K562 (cell line): Measurements from ENCODE around the gene XPR1. TPM values are rescaled to one million over a fixed set of nuclear protein-coding genes. Genes with fewer than 3 reads are reported as not detected.
A peak's percentile ranks its signal among the peaks of the same experiment; 100 is the strongest.

Source experiments
- ATAC-seq: fragments of 200-7000 bp; cut with Tn5 transposase; 3 replicates; pipeline ENCODE4 v1.9.1; 2020; ENCODE audit warnings: moderate library complexity
- BruUV-seq: library from RNA; stranded (reverse); fragments of 400-500 nt; replicated peaks from 2 replicates; lab custom pipeline; 2021; lab: Mats Ljungman, UMichigan
- CTCF ChIA-PET: fragments of 300-600 bp; formaldehyde crosslinking; extraction: SDS; loops from one replicate; lab custom pipeline; 2021; ENCODE audit warnings: low intra/inter-chr PET ratio; lab: Yijun Ruan, JAX
- POLR2A ChIA-PET: fragments of 300-600, 350-650 bp; sonication (Branson Sonifier 250); formaldehyde crosslinking; extraction: SDS; loops from one replicate; lab custom pipeline; 2021; ENCODE audit warnings: antibody characterized with exemption, inconsistent platforms; lab: Yijun Ruan, JAX
- DNase-seq, 4 experiments: peaks; one replicate each; pipeline versions ENCODE4 v3.0.0 to v3.0.0-alpha.2; 2011 to 2018; ENCODE audit warnings: low spot score in 3 of 4, mixed read lengths in 3 of 4; ENCODE audit errors: extremely low read depth in 1 of 4
- FAIRE-seq: peaks from 2 replicates; lab custom pipeline; 2011; peaks lifted over from hg19 to GRCh38; lab: Jason Lieb, UNC
- H2AFZ ChIP-seq: 2 replicates; pipeline ENCODE4 v1.6.0; 2011; ENCODE audit warnings: low read depth, low read length, control low read depth, inconsistent platforms
- H3K27ac ChIP-seq: fragments of 200-600 bp; 3 replicates; pipeline ENCODE4 v1.8.0; 2011; ENCODE audit warnings: low read depth, mild to moderate bottlenecking, control low read depth, inconsistent platforms, low read length, moderate library complexity, mixed read lengths; ENCODE audit errors: extremely low read depth
- H3K27me3 ChIP-seq, 2 experiments: fragments of 300-600 bp in 1 of 2; 2 replicates in 1 of 2; 3 replicates in 1 of 2; pipeline versions ENCODE4 v1.6.0 to v1.8.0; 2011; ENCODE audit warnings: inconsistent platforms in 2 of 2, low read length in 2 of 2, mild to moderate bottlenecking in 1 of 2, mixed read lengths in 1 of 2, moderate library complexity in 1 of 2; ENCODE audit not compliant: control insufficient read depth in 2 of 2, insufficient read depth in 2 of 2
- H3K36me3 ChIP-seq: fragments of 300-600 bp; 3 replicates; pipeline ENCODE4 v1.8.0; 2011; ENCODE audit warnings: mild to moderate bottlenecking, low read length, inconsistent platforms; ENCODE audit not compliant: control insufficient read depth, insufficient read depth
- H3K4me1 ChIP-seq, 2 experiments: fragments of 200-600 bp in 1 of 2; replicated peaks in 1 of 2; 2 replicates in 1 of 2; 3 replicates in 1 of 2; pipeline versions ENCODE4 v1.5.1 to v1.8.0; 2011; ENCODE audit warnings: inconsistent platforms in 2 of 2, low read length in 2 of 2, mild to moderate bottlenecking in 1 of 2, mixed read lengths in 1 of 2, moderate library complexity in 1 of 2; ENCODE audit not compliant: control insufficient read depth in 2 of 2, insufficient read depth in 2 of 2
- H3K4me2 ChIP-seq: 2 replicates; pipeline ENCODE4 v1.6.1; 2011; ENCODE audit warnings: low read length, control low read depth, inconsistent platforms, mixed read lengths; ENCODE audit not compliant: insufficient read depth
- H3K4me3 ChIP-seq: fragments of 200-600 bp; sonication (generic), shearing (Covaris generic); 2 replicates; pipeline ENCODE4 v1.5.1; 2016; ENCODE audit warnings: control low read depth, inconsistent platforms
- H3K79me2 ChIP-seq: fragments of 200-600 bp; 3 replicates; pipeline ENCODE4 v1.8.0; 2011; ENCODE audit warnings: low read length, inconsistent platforms; ENCODE audit not compliant: control insufficient read depth, insufficient read depth
- H3K9ac ChIP-seq, 2 experiments: 2 replicates each; pipeline versions ENCODE4 v1.6.0 to v1.6.1; 2011; ENCODE audit warnings: low read depth in 2 of 2, low read length in 2 of 2, control low read depth in 1 of 2, inconsistent platforms in 1 of 2, mild to moderate bottlenecking in 1 of 2, mixed read lengths in 1 of 2; ENCODE audit not compliant: insufficient read depth in 1 of 2
- H3K9me1 ChIP-seq: one replicate; pipeline ENCODE4 v1.6.0; 2011; ENCODE audit warnings: inconsistent platforms, mild to moderate bottlenecking, low read length, moderate library complexity; ENCODE audit not compliant: control insufficient read depth, insufficient read depth
- H3K9me3 ChIP-seq: replicated peaks from 2 replicates; pipeline ENCODE4 v1.5.1; 2011; ENCODE audit warnings: low read depth, low read length, inconsistent platforms; ENCODE audit not compliant: control insufficient read depth, insufficient read depth
- H4K20me1 ChIP-seq: replicated peaks from 2 replicates; pipeline ENCODE4 v1.6.1; 2011; ENCODE audit warnings: low read length, inconsistent platforms, mixed read lengths; ENCODE audit not compliant: control insufficient read depth, insufficient read depth
- CBFA2T2 ChIP-seq: fragments of 450-650 bp; conservative IDR thresholded peaks from 2 replicates; pipeline ENCODE4 v1.6.1; 2017; ENCODE audit warnings: mild to moderate bottlenecking
- CBX3 ChIP-seq, 2 experiments: IDR thresholded peaks; 1 replicate in 1 of 2; 2 replicates in 1 of 2; pipeline ENCODE4 v1.6.1; 2012; ENCODE audit warnings: inconsistent platforms in 2 of 2, low read length in 2 of 2, borderline replicate concordance in 1 of 2, control low read depth in 1 of 2
- CHD2 ChIP-seq: IDR thresholded peaks from 2 replicates; pipeline ENCODE4 v1.6.1; 2011; ENCODE audit warnings: low read depth, low read length
- ESRRA ChIP-seq: fragments of 450-650 bp; IDR thresholded peaks from 2 replicates; pipeline ENCODE4 v1.6.1; 2014; ENCODE audit warnings: low read depth, mild to moderate bottlenecking, moderate library complexity, borderline replicate concordance
- NCOA4 ChIP-seq: fragments of 450-650 bp; IDR thresholded peaks from 2 replicates; pipeline ENCODE4 v1.6.1; 2018; ENCODE audit warnings: mild to moderate bottlenecking; ENCODE audit not compliant: partially characterized antibody
- NKRF ChIP-seq: fragments of 450-650 bp; IDR thresholded peaks from 2 replicates; pipeline ENCODE4 v1.6.1; 2016; ENCODE audit warnings: borderline replicate concordance
- PCBP1 ChIP-seq: fragments of 200-400 bp; formaldehyde crosslinking; IDR thresholded peaks from 2 replicates; pipeline ENCODE4 v1.6.1; 2018; ENCODE audit warnings: mild to moderate bottlenecking, low read depth, low read length; ENCODE audit not compliant: poor library complexity, severe bottlenecking
- PHF8 ChIP-seq: fragments of 200-600 bp; sonication (generic); IDR thresholded peaks from 2 replicates; pipeline ENCODE4 v1.6.1; 2012; ENCODE audit warnings: mixed run types, mild to moderate bottlenecking, inconsistent platforms, low read length, moderate library complexity, borderline replicate concordance
- RBBP5 ChIP-seq: fragments of 200-600 bp; sonication (generic); IDR thresholded peaks from 2 replicates; pipeline ENCODE4 v1.6.1; 2012; ENCODE audit warnings: borderline replicate concordance, mild to moderate bottlenecking, low read length, control low read depth, inconsistent platforms; ENCODE audit not compliant: insufficient read depth, poor library complexity, severe bottlenecking
- SIN3B ChIP-seq: fragments of 450-650 bp; IDR thresholded peaks from 2 replicates; pipeline ENCODE4 v1.6.1; 2017; ENCODE audit warnings: low read depth, mild to moderate bottlenecking, moderate library complexity
- SMC3 ChIP-seq: conservative IDR thresholded peaks from 2 replicates; pipeline ENCODE4 v1.6.1; 2011; ENCODE audit warnings: low read depth, low read length, improper control_type of control experiment; ENCODE audit not compliant: insufficient read depth
- ZBTB2 ChIP-seq: fragments of 450-650 bp; IDR thresholded peaks from 2 replicates; pipeline ENCODE4 v1.6.1; 2016; ENCODE audit warnings: antibody characterized with exemption
- ZC3H11A ChIP-seq: IDR thresholded peaks from 2 replicates; pipeline ENCODE4 v1.6.1; 2012; ENCODE audit warnings: low read depth, low read length, improper control_type of control experiment
- ZNF133 ChIP-seq: fragments of 250-450 bp; sonication (Bioruptor Pico); IDR thresholded peaks from 2 replicates; pipeline ENCODE4 v1.4.0; 2020; ENCODE audit warnings: mild to moderate bottlenecking
- WGBS: fragments of 100-300 bp; shearing (Covaris generic); methylation state at CpG from one replicate; pipeline ENCODE4 v1.1.6; 2016; ENCODE audit warnings: low coverage, mixed read lengths; ENCODE audit not compliant: insufficient coverage; ENCODE audit errors: missing lambda C conversion rate; 5-methylcytosine and 5-hydroxymethylcytosine counted together
- in situ Hi-C: fragments of 300-500 bp; cut with MboI; formaldehyde crosslinking; loops from 4 replicates; pipeline ENCODE4 v1.15.0; 2018; ENCODE audit warnings: inconsistent platforms, mixed read lengths
- intact Hi-C: fragments of 100-400 bp; cut with micrococcal nuclease; formaldehyde crosslinking; loops from 2 replicates; pipeline ENCODE4 v1.14.2; 2022
- polyA plus RNA-seq, 8 experiments: library from polyadenylated mRNA; depleted of rRNA in 4 of 8; stranded (reverse) in 5 of 8; unstranded in 3 of 8; fragments of >200 nt; fragmentation: Nextera tagmentation in 2 of 8; fragmentation: Illumina TruSeq in 1 of 8; extraction: Ambion mirVana in 2 of 8; extraction: Trizol in 1 of 8; gene quantifications; 2 replicates each; pipeline versions ENCODE4 v1.2.1 to v1.2.3, GENCODE V29; 2011 to 2014; ENCODE audit warnings: inconsistent platforms in 1 of 8, missing spikeins in 1 of 8
- total RNA-seq, 7 experiments: library from RNA; depleted of rRNA in 6 of 7; stranded (reverse); fragments of >200 nt in 6 of 7; fragmentation: Illumina TruSeq in 2 of 7; extraction: Trizol in 2 of 7; gene quantifications; 2 replicates each; pipeline versions ENCODE4 v1.2.1 to v1.2.3, GENCODE V29; 2011 to 2021; ENCODE audit warnings: low replicate concordance in 1 of 7

Gene XPR1
- total and polyA plus RNA-seq, 9 of the 15 experiments (the other 6 are each of a cell fraction or from before 2014, with no cell fraction given) = 3.0 to 66.2 (median 38.6) TPM

GRCh38 chr1:180926164-180926981, 294.6 kb downstream of the XPR1 start:
- no peaks in the 10 kb centered on the region for H3K27me3 ChIP-seq
- H3K9me1 ChIP-seq = no peaks in the 10 kb centered on the region
- H3K4me2 ChIP-seq = peak overlapping the region; percentile 51; the same call in 1 of the 2 replicates
- POLR2A ChIA-PET = interaction anchor here (0.6 to 1.3 kb wide), 4 partner anchors 10 to 322 kb away, joined by 3 read pairs; no protein-coding TSS in a partner anchor
- no peaks in the 10 kb centered on the region for H3K79me2 ChIP-seq
- peak overlapping the region in 1 of 2 experiments; percentile 40; a peak in 2 of 4 replicates for H3K9ac ChIP-seq
- ATAC-seq (peak; percentile 65), DNase-seq (peak in 2 of 4 experiments; percentile 68 to 73), FAIRE-seq (peak; percentile 59)
- CTCF ChIA-PET = no interaction called here
- H3K27ac ChIP-seq = no peak overlapping the region
- H3K36me3 ChIP-seq = no peaks in the 10 kb centered on the region
- WGBS = 20% methylated on average over 14 of the region's 14 CpGs
- peak overlapping the region; percentile 51; the same call in 1 of the 2 replicates for H2AFZ ChIP-seq
- no TSS peak for BruUV-seq
- H3K4me3 ChIP-seq = no peak overlapping the region
- intact Hi-C loops = loop anchor here (5.0 kb wide), 1 partner anchor 161 kb away; the partner anchor contains the start of gene IER5
- H4K20me1 ChIP-seq = 0 out of 2 replicates have a peak, but pooled peaks cover 5% of the 10 kb centered on the region
- in situ Hi-C loops = no loop called here
- H3K9me3 ChIP-seq = no peaks in the 10 kb centered on the region
- H3K4me1 ChIP-seq = peaks cover 29 to 38% of the 10 kb centered on the region in 2 experiments; a peak in 4 of 5 replicates
- TF ChIP-seq ESRRA (peak; percentile 57), ZNF133 (CRISPR knock-in tag) (no peak), RBBP5 (no peak), SMC3 (no peak), ZC3H11A (no peak), NCOA4 (no peak), PCBP1 (no peak), ZBTB2 (0 out of 2 replicates have a peak, but pooled peaks have one; percentile 32), CBFA2T2 (peak; percentile 64), CBX3 (IDR thresholded peaks at IDR 0.05; ENCODE audit: borderline replicate concordance in 1 of 2, low read length in 2 of 2) (no peak), CHD2 (no peak), PHF8 (no peak), SIN3B (no peak), NKRF (no peak)
